K562 (cell line): Measurements from ENCODE around the gene NLK.

Experiments used
- EP300 ChIP-seq: IDR thresholded peaks from 2 replicates; pipeline ENCODE4 v1.6.1; 2012; ENCODE audit warnings: low read length, improper control_type of control experiment
- KAT2B ChIP-seq: IDR thresholded peaks from one replicate; pipeline ENCODE4 v1.6.1; 2012; ENCODE audit warnings: low read depth, mild to moderate bottlenecking, control low read depth, inconsistent platforms, low read length, moderate library complexity
- POLR2A ChIP-seq: fragments of 450-650 bp; conservative IDR thresholded peaks from 2 replicates; pipeline ENCODE4 v1.6.1; 2016
- POLR2AphosphoS2 ChIP-seq: IDR thresholded peaks from 2 replicates; pipeline ENCODE4 v1.6.1; 2012; ENCODE audit warnings: low read length, improper control_type of control experiment
- RFX1 ChIP-seq: fragments of 450-650 bp; IDR thresholded peaks from 2 replicates; pipeline ENCODE4 v1.6.1; 2016; ENCODE audit warnings: mild to moderate bottlenecking, moderate library complexity
- ZNF224 ChIP-seq: sonication (generic); formaldehyde crosslinking; IDR thresholded peaks from 2 replicates; pipeline ENCODE4 v1.8.0; 2022; ENCODE audit warnings: mild to moderate bottlenecking, missing genetic modification reagents
- ZNF263 ChIP-seq: sonication (generic); formaldehyde crosslinking; IDR thresholded peaks from 2 replicates; pipeline ENCODE4 v1.8.0; 2022; ENCODE audit warnings: mild to moderate bottlenecking, missing genetic modification reagents, borderline replicate concordance
- ZNF274 ChIP-seq: IDR thresholded peaks from 2 replicates; pipeline ENCODE4 v1.6.1; 2011; ENCODE audit warnings: low read depth, mild to moderate bottlenecking, low read length, moderate library complexity, borderline replicate concordance
- TF ChIP-seq, protein P1 (sequence below): fragments of 450-650 bp; IDR thresholded peaks from 2 replicates; pipeline ENCODE4 v1.6.1; 2017; ENCODE audit warnings: mild to moderate bottlenecking, moderate library complexity
- TF ChIP-seq, protein P2 (sequence below): fragments of 150-350 bp; conservative IDR thresholded peaks from 2 replicates; pipeline ENCODE4 v1.6.1; 2014; ENCODE audit warnings: low read length
- TF ChIP-seq, protein P3 (sequence below), 3 experiments: IDR thresholded peaks in 2 of 3; conservative IDR thresholded peaks in 1 of 3; 2 replicates each; pipeline ENCODE4 v1.5.1; 2011 to 2012; ENCODE audit warnings: low read length in 3 of 3, mild to moderate bottlenecking in 3 of 3, control low read depth in 2 of 3, improper control_type of control experiment in 1 of 3, inconsistent platforms in 1 of 3, low read depth in 1 of 3, mixed read lengths in 1 of 3, moderate library complexity in 1 of 3; ENCODE audit not compliant: insufficient read depth in 2 of 3

- no peak for TF ChIP-seq EP300
- no peak for TF ChIP-seq KAT2B
- TF ChIP-seq, protein P1, sequence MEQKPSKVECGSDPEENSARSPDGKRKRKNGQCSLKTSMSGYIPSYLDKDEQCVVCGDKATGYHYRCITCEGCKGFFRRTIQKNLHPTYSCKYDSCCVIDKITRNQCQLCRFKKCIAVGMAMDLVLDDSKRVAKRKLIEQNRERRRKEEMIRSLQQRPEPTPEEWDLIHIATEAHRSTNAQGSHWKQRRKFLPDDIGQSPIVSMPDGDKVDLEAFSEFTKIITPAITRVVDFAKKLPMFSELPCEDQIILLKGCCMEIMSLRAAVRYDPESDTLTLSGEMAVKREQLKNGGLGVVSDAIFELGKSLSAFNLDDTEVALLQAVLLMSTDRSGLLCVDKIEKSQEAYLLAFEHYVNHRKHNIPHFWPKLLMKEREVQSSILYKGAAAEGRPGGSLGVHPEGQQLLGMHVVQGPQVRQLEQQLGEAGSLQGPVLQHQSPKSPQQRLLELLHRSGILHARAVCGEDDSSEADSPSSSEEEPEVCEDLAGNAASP = no peak
- no peak for TF ChIP-seq ZNF224 (CRISPR knock-in tag)
- no peak for TF ChIP-seq ZNF263 (CRISPR knock-in tag)
- TF ChIP-seq, protein P2, sequence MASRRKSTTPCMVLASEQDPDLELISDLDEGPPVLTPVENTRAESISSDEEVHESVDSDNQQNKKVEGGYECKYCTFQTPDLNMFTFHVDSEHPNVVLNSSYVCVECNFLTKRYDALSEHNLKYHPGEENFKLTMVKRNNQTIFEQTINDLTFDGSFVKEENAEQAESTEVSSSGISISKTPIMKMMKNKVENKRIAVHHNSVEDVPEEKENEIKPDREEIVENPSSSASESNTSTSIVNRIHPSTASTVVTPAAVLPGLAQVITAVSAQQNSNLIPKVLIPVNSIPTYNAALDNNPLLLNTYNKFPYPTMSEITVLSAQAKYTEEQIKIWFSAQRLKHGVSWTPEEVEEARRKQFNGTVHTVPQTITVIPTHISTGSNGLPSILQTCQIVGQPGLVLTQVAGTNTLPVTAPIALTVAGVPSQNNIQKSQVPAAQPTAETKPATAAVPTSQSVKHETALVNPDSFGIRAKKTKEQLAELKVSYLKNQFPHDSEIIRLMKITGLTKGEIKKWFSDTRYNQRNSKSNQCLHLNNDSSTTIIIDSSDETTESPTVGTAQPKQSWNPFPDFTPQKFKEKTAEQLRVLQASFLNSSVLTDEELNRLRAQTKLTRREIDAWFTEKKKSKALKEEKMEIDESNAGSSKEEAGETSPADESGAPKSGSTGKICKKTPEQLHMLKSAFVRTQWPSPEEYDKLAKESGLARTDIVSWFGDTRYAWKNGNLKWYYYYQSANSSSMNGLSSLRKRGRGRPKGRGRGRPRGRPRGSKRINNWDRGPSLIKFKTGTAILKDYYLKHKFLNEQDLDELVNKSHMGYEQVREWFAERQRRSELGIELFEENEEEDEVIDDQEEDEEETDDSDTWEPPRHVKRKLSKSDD = no peak
- TF ChIP-seq POLR2A = no peak
- no peak for TF ChIP-seq ZNF274
- TF ChIP-seq RFX1 = no peak
- TF ChIP-seq, protein P3, sequence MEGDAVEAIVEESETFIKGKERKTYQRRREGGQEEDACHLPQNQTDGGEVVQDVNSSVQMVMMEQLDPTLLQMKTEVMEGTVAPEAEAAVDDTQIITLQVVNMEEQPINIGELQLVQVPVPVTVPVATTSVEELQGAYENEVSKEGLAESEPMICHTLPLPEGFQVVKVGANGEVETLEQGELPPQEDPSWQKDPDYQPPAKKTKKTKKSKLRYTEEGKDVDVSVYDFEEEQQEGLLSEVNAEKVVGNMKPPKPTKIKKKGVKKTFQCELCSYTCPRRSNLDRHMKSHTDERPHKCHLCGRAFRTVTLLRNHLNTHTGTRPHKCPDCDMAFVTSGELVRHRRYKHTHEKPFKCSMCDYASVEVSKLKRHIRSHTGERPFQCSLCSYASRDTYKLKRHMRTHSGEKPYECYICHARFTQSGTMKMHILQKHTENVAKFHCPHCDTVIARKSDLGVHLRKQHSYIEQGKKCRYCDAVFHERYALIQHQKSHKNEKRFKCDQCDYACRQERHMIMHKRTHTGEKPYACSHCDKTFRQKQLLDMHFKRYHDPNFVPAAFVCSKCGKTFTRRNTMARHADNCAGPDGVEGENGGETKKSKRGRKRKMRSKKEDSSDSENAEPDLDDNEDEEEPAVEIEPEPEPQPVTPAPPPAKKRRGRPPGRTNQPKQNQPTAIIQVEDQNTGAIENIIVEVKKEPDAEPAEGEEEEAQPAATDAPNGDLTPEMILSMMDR (IDR thresholded peaks at IDR 0.05 in 2 of 3, conservative IDR thresholded peaks at IDR 0.05 in 1 of 3; ENCODE audit: insufficient read depth in 2 of 3, low read depth in 1 of 3, low read length in 3 of 3) = no peak
- no peak for TF ChIP-seq POLR2AphosphoS2
These were observed 169.3 kb downstream of the NLK start for GRCh38 chr17:28211811-28212210.
